AG10803 (cell line): ENCODE data around the gene OGFOD1.

ENCODE experiments used
- DNase-seq: peaks from one replicate; pipeline ENCODE4 v3.0.0; 2010; ENCODE audit warnings: low read depth
- H3K4me3 ChIP-seq: 2 replicates; pipeline ENCODE4 v1.5.1; 2011; ENCODE audit warnings: mild to moderate bottlenecking, low read length, control low read depth
- TF ChIP-seq, protein P1 (sequence below): conservative IDR thresholded peaks from 2 replicates; pipeline ENCODE4 v1.5.1; 2011; ENCODE audit warnings: mild to moderate bottlenecking, low read length, control low read depth, inconsistent platforms

The OGFOD1 gene

DNA sequence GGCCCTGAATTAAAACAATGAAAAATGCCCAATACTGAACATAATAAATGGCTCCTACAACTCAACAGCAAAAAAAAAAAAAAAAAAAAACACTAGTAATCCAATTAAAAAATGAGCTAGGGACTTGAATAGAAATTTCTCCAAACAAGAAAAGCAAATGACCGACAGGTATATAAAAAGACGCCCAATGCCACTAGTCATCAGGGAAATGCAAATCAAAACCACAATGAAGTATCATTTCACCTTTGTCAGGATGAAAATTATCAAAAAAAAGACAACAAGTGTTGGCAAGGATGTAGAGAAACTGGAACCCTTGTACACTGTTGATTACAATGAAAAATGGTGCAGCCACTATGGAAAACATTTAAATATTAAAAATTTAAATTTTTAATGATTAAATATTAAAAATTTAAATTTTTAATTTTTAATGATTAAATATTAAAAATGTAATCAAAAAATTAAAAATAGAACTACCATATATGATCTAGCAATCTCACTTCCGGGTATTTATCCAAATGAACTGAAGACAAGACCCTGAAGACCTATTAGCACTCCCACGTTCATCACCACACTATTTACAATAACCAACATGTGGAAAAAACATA, 40.4 kb downstream of the OGFOD1 start:
- DNase-seq, result no peak
- TF ChIP-seq, protein P1, sequence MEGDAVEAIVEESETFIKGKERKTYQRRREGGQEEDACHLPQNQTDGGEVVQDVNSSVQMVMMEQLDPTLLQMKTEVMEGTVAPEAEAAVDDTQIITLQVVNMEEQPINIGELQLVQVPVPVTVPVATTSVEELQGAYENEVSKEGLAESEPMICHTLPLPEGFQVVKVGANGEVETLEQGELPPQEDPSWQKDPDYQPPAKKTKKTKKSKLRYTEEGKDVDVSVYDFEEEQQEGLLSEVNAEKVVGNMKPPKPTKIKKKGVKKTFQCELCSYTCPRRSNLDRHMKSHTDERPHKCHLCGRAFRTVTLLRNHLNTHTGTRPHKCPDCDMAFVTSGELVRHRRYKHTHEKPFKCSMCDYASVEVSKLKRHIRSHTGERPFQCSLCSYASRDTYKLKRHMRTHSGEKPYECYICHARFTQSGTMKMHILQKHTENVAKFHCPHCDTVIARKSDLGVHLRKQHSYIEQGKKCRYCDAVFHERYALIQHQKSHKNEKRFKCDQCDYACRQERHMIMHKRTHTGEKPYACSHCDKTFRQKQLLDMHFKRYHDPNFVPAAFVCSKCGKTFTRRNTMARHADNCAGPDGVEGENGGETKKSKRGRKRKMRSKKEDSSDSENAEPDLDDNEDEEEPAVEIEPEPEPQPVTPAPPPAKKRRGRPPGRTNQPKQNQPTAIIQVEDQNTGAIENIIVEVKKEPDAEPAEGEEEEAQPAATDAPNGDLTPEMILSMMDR, result no peak

DNA sequence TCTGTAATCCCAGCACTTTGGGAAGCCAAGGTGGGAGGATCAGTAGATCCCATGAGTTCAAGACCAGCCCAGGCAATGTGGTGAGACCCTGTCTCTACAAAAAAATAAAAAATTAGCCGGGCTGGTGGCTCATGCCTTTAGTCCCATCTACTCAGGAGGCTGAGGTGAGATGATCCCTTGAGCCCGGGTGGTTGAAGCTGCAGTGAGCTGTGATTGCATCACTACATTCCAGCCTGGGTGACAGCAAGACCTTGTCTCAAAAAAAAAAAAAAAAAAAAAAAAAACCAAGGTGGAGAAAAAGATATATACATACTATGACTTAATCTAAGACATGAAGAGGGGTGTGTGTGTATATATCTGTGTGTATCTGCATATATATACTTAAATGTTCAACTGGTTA, 41.8 kb downstream of the OGFOD1 start:
- no peak overlapping the region for H3K4me3 ChIP-seq
- peak; percentile 17 for DNase-seq
- TF ChIP-seq, protein P1, result no peak

More for the DNA sequence above, 40.4 kb downstream of the OGFOD1 start:
- H3K4me3 ChIP-seq, result no peak overlapping the region

DNA sequence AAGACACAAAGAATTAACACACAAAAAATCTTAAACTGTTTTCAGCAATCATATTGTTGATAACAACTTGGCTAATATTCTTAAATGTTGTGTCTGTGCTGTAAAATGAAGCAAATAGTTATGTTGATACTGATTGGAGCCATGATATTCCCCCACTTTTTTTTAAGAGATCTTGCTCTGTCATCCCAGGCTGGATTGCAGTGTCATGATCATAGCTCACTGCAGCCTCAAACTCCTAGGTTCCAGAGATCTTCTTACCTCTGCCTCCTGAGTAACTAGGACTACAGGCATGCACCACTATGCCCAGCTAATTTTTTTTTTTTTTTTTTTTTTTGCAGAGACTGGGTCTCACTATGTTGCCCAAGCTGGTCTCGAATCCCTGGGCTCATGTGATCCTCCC, 42.5 kb downstream of the OGFOD1 start:
- H3K4me3 ChIP-seq, result no peak overlapping the region
- DNase-seq, result no peak
- TF ChIP-seq, protein P1, result no peak

DNA sequence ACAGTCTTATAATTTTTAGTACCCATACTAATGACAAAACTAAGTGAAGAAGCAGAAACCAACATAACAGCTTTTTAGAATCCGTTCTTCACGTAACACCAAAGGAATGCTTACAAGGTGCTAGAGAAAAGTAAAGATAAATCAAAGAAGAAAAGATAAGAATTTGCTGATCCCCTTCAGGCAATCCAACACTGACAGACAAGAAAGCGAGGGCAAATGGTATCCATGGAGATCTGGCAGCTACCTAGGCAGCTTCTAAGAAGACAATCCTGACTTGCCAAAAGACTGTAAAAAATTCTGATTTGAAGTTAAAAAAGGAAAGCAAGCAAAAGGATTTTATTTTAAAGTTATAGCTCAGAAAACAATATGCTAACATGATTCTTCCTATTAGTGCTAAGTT, 53.8 kb downstream of the OGFOD1 start:
- TF ChIP-seq, protein P1, result no peak
- H3K4me3 ChIP-seq, result no peak overlapping the region
- no peak for DNase-seq

DNA sequence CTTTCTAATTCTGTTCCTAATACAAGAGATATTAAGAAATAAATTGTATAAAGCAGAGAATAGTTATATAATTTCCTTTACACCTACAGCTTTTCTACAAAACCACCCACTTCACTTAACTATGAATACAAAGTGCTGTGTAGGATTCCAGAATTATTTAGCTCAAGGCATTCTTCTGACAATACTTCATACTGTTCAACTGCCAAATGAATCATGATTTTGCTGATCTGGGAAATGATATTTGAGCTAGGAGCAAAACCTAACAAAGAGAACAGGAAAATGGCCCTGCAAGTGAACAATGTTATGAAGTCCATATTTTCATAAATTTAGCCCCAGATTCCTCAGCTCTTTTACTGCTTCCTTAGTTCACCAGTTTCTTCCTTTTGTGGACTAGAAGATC, 55.6 kb downstream of the OGFOD1 start:
- DNase-seq, result peak; percentile 56
- TF ChIP-seq, protein P1, result no peak
- no peak overlapping the region for H3K4me3 ChIP-seq

DNA sequence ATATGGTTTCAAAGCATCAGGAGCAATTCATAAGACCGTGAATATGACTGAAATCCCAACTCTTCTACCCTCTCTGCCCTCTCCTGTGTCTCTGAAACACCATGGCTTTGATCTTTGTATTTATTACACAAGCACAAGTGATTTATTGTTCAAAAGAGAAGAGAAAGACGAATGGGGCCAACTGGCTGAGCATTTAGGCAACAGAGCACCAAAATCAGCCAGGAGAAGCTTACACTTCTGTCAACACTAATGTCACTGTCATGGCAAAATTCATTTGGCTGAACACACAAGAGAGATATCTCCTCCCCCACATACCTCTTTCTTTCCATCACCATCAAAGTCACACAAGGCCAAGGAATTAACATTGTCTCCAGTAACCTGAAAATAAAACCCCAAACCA, 59.2 kb downstream of the OGFOD1 start:
- TF ChIP-seq, protein P1, result no peak
- no peak overlapping the region for H3K4me3 ChIP-seq
- DNase-seq, result no peak

DNA sequence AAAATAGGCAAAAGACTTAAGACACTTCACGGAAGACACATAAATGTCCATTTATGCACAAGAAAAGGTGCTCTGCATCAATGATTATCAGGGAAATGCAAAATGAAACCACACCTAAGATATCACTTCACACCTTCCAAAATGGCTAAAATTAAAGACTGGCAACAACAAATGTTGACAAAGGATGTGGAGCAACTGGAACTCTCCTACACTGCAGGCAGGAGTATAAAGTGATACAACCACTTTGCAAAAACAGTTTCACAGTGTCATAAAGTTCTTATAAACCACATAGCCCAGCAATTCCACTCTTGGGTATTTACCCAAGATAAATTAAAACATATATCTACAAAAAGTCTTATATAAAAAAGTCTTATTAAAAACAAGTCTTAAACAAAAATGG, 60.7 kb downstream of the OGFOD1 start:
- TF ChIP-seq, protein P1, result no peak
- DNase-seq, result no peak
- no peak overlapping the region for H3K4me3 ChIP-seq
